GM19324 (cell line): ENCODE measurements around the gene IL10RB.
"Not testable (repeated sequence)": the region's sequence is repeated elsewhere in the genome, so short reads cannot be mapped to it uniquely, and the experiment has no call there.

Experiments used
- ATAC-seq: cut with Tn5 transposase; IDR thresholded peaks from one replicate; pipeline ENCODE4 v1.9.1; 2021; ENCODE audit warnings: mild to moderate bottlenecking, moderate library complexity; ENCODE audit not compliant: unreplicated experiment, low FRiP score

Gene IL10RB

GRCh38 chr21:33239559-33240127 lies 26.5 kb upstream of the IL10RB start:
- not testable (repeated sequence) for ATAC-seq

GRCh38 chr21:33240404-33240803 lies 25.8 kb upstream of the IL10RB start:
- no peak for ATAC-seq

GRCh38 chr21:33241846-33242245 lies 24.3 kb upstream of the IL10RB start:
- ATAC-seq = no peak

- not testable (repeated sequence) for ATAC-seq
Observed at GRCh38 chr21:33242846-33243245, 23.3 kb upstream of the IL10RB start.

- no peak for ATAC-seq
Observed at GRCh38 chr21:33244082-33244778, 21.9 kb upstream of the IL10RB start.

GRCh38 chr21:33244779-33245105 lies 21.4 kb upstream of the IL10RB start:
- no peak for ATAC-seq

GRCh38 chr21:33245289-33245918 lies 20.8 kb upstream of the IL10RB start:
- ATAC-seq = no peak

GRCh38 chr21:33246506-33246905 lies 19.7 kb upstream of the IL10RB start:
- no peak for ATAC-seq

GRCh38 chr21:33246963-33247362 lies 19.2 kb upstream of the IL10RB start:
- no peak for ATAC-seq

- ATAC-seq = no peak
Observed at GRCh38 chr21:33247599-33247998, 18.6 kb upstream of the IL10RB start.

- no peak for ATAC-seq
Observed at GRCh38 chr21:33249331-33250002, 16.7 kb upstream of the IL10RB start.

- ATAC-seq = no peak
Observed at GRCh38 chr21:33251119-33251518, 15.0 kb upstream of the IL10RB start.

- not testable (repeated sequence) for ATAC-seq
Observed at GRCh38 chr21:33253382-33253781, 12.8 kb upstream of the IL10RB start.

GRCh38 chr21:33254766-33255165 lies 11.4 kb upstream of the IL10RB start:
- no peak for ATAC-seq

GRCh38 chr21:33255404-33255803 lies 10.8 kb upstream of the IL10RB start:
- no peak for ATAC-seq

- ATAC-seq = no peak
Observed at GRCh38 chr21:33256019-33256418, 10.1 kb upstream of the IL10RB start.

GRCh38 chr21:33257094-33257803 lies 8.9 kb upstream of the IL10RB start:
- no peak for ATAC-seq

GRCh38 chr21:33258475-33258874 lies 7.7 kb upstream of the IL10RB start:
- ATAC-seq = no peak

GRCh38 chr21:33259428-33259827 lies 6.7 kb upstream of the IL10RB start:
- ATAC-seq = no peak

GRCh38 chr21:33259995-33260394 lies 6.2 kb upstream of the IL10RB start:
- no peak for ATAC-seq

GRCh38 chr21:33261635-33262034 lies 4.5 kb upstream of the IL10RB start:
- no peak for ATAC-seq
